ENCODE measurements around the gene PLEKHJ1.
A peak's percentile ranks its signal among the peaks of the same experiment; 100 is the strongest.

GRCh38 chr19:2266183-2266993 is 30.3 kb upstream of the PLEKHJ1 start:
- TF ChIP-seq CTCF (IDR thresholded peaks at IDR 0.05; ENCODE audit: low read depth, low read length, missing input control) (no peak), GABPA (IDR thresholded peaks at IDR 0.05 in 1 of 2, conservative IDR thresholded peaks at IDR 0.05 in 1 of 2) (no peak), YY1 (IDR thresholded peaks at IDR 0.05) (no peak), RAD21 (IDR thresholded peaks at IDR 0.05) (no peak), SP1 (IDR thresholded peaks at IDR 0.05) (no peak), FOXA1 (IDR thresholded peaks at IDR 0.05) (no peak), RXRA (IDR thresholded peaks at IDR 0.05) (no peak)
- TF ChIP-seq, protein P1, sequence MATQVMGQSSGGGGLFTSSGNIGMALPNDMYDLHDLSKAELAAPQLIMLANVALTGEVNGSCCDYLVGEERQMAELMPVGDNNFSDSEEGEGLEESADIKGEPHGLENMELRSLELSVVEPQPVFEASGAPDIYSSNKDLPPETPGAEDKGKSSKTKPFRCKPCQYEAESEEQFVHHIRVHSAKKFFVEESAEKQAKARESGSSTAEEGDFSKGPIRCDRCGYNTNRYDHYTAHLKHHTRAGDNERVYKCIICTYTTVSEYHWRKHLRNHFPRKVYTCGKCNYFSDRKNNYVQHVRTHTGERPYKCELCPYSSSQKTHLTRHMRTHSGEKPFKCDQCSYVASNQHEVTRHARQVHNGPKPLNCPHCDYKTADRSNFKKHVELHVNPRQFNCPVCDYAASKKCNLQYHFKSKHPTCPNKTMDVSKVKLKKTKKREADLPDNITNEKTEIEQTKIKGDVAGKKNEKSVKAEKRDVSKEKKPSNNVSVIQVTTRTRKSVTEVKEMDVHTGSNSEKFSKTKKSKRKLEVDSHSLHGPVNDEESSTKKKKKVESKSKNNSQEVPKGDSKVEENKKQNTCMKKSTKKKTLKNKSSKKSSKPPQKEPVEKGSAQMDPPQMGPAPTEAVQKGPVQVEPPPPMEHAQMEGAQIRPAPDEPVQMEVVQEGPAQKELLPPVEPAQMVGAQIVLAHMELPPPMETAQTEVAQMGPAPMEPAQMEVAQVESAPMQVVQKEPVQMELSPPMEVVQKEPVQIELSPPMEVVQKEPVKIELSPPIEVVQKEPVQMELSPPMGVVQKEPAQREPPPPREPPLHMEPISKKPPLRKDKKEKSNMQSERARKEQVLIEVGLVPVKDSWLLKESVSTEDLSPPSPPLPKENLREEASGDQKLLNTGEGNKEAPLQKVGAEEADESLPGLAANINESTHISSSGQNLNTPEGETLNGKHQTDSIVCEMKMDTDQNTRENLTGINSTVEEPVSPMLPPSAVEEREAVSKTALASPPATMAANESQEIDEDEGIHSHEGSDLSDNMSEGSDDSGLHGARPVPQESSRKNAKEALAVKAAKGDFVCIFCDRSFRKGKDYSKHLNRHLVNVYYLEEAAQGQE (IDR thresholded peaks at IDR 0.05), result no peak
- TF ChIP-seq, protein P2, sequence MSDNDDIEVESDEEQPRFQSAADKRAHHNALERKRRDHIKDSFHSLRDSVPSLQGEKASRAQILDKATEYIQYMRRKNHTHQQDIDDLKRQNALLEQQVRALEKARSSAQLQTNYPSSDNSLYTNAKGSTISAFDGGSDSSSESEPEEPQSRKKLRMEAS (IDR thresholded peaks at IDR 0.05), result peak; percentile 33
- TF ChIP-seq, protein P3, sequence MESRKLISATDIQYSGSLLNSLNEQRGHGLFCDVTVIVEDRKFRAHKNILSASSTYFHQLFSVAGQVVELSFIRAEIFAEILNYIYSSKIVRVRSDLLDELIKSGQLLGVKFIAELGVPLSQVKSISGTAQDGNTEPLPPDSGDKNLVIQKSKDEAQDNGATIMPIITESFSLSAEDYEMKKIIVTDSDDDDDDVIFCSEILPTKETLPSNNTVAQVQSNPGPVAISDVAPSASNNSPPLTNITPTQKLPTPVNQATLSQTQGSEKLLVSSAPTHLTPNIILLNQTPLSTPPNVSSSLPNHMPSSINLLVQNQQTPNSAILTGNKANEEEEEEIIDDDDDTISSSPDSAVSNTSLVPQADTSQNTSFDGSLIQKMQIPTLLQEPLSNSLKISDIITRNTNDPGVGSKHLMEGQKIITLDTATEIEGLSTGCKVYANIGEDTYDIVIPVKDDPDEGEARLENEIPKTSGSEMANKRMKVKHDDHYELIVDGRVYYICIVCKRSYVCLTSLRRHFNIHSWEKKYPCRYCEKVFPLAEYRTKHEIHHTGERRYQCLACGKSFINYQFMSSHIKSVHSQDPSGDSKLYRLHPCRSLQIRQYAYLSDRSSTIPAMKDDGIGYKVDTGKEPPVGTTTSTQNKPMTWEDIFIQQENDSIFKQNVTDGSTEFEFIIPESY (IDR thresholded peaks at IDR 0.05), result no peak
